HEK293T (cell line): ENCODE results near the gene MPLKIP.
"Not testable (repeated sequence)": the region's sequence is repeated elsewhere in the genome, so short reads cannot be mapped to it uniquely, and the experiment has no call there.

Experiments used
- CTCF ChIA-PET: fragments of 350-600 bp; formaldehyde crosslinking; extraction: SDS; loops from one replicate; lab custom pipeline; 2021; ENCODE audit warnings: antibody characterized with exemption, inconsistent platforms; lab: Yijun Ruan, JAX
- POLR2A ChIA-PET: fragments of 350-600 bp; formaldehyde crosslinking; extraction: SDS; loops from one replicate; lab custom pipeline; 2020; ENCODE audit warnings: antibody characterized with exemption, inconsistent platforms; lab: Yijun Ruan, JAX
- DNase-seq: peaks from one replicate; pipeline ENCODE4 v3.0.0; 2012; ENCODE audit warnings: mixed read lengths; ENCODE audit errors: extremely low spot score
- ARNT ChIP-seq: fragments of 450-650 bp; IDR thresholded peaks from 2 replicates; pipeline ENCODE4 v1.6.1; 2017; ENCODE audit warnings: mild to moderate bottlenecking
- BHLHE40 ChIP-seq: fragments of 450-650 bp; IDR thresholded peaks from 2 replicates; pipeline ENCODE4 v1.6.1; 2016; ENCODE audit warnings: mild to moderate bottlenecking, moderate library complexity, borderline replicate concordance
- CTBP1 ChIP-seq: fragments of 450-650 bp; IDR thresholded peaks from 2 replicates; pipeline ENCODE4 v1.6.1; 2016; ENCODE audit warnings: borderline replicate concordance
- ELF4 ChIP-seq: fragments of 450-650 bp; IDR thresholded peaks from 2 replicates; pipeline ENCODE4 v1.6.1; 2017; ENCODE audit warnings: antibody characterized with exemption
- FOXA1 ChIP-seq: fragments of 450-650 bp; IDR thresholded peaks from 2 replicates; pipeline ENCODE4 v1.6.1; 2016; ENCODE audit warnings: mild to moderate bottlenecking
- FOXK2 ChIP-seq: fragments of 450-650 bp; IDR thresholded peaks from 2 replicates; pipeline ENCODE4 v1.6.1; 2016; ENCODE audit warnings: mild to moderate bottlenecking
- FOXM1 ChIP-seq: fragments of 450-650 bp; IDR thresholded peaks from 2 replicates; pipeline ENCODE4 v1.6.1; 2017; ENCODE audit warnings: mild to moderate bottlenecking, borderline replicate concordance
- HDGF ChIP-seq: fragments of 450-650 bp; IDR thresholded peaks from 2 replicates; pipeline ENCODE4 v1.6.1; 2017; ENCODE audit warnings: antibody characterized with exemption, borderline replicate concordance
- L3MBTL2 ChIP-seq: fragments of 450-650 bp; conservative IDR thresholded peaks from 2 replicates; pipeline ENCODE4 v1.6.1; 2016; ENCODE audit warnings: mild to moderate bottlenecking
- LEF1 ChIP-seq: fragments of 450-650 bp; IDR thresholded peaks from 2 replicates; pipeline ENCODE4 v1.6.1; 2017; ENCODE audit warnings: mild to moderate bottlenecking, borderline replicate concordance
- NFRKB ChIP-seq: fragments of 450-650 bp; IDR thresholded peaks from 2 replicates; pipeline ENCODE4 v1.6.1; 2016; ENCODE audit warnings: mild to moderate bottlenecking, moderate library complexity
- SP1 ChIP-seq: fragments of 450-650 bp; IDR thresholded peaks from 2 replicates; pipeline ENCODE4 v1.6.1; 2017
- SUZ12 ChIP-seq: fragments of 450-650 bp; IDR thresholded peaks from 2 replicates; pipeline ENCODE4 v1.6.1; 2016; ENCODE audit warnings: mild to moderate bottlenecking
- TARDBP ChIP-seq: fragments of 450-650 bp; IDR thresholded peaks from 2 replicates; pipeline ENCODE4 v1.6.1; 2016
- ZNF384 ChIP-seq: fragments of 450-650 bp; IDR thresholded peaks from 2 replicates; pipeline ENCODE4 v1.6.1; 2016
- TF ChIP-seq, protein P1 (sequence below): fragments of 450-650 bp; IDR thresholded peaks from 2 replicates; pipeline ENCODE4 v1.6.1; 2016

Gene MPLKIP

DNA sequence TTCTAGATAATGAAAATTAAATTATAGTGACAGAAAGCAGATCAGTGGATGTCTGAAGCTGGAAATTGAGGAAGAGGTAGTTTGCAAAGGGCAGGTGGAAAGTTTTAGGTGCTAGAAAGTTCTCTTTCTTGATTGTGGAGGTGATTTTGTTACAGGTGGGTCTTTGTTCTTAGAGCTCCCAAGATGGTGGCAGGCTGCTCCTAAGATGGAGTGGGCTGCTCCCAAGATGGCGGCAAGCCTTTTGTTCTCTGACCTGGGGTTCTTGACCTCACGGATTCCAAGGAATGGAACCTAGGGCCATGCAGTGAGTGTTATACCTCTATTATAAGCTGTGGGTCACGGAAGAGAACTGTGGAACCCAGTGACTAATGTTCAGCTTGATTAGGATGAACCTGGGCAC lies 32.9 kb upstream of the MPLKIP start:
- ChIA-PET CTCF (no interaction called here), POLR2A (no interaction called here)
- no peak for TF ChIP-seq ELF4
- TF ChIP-seq TARDBP = no peak
- TF ChIP-seq ZNF384 = no peak
- no peak for TF ChIP-seq LEF1
- TF ChIP-seq ARNT = no peak
- TF ChIP-seq FOXM1 = no peak
- TF ChIP-seq BHLHE40 = no peak
- DNase-seq = no peak

DNA sequence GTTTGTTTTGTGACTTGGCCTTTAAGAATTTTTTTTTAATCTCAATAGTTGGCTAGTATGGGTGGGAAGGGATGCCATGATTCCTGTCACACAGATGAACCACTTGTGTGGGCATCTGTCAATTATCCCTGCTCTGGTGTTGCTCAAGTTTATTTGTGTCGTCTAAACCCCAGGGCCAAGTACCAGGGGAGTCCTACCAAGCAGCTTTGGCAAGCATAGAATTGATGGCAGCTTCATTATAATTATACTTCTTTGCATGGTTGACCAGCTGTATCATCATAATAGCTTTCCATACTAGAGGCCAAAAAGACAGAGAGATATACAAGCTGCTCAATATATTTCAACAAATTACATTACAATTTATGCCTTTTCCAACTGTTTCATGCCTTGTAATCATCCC lies 30.8 kb upstream of the MPLKIP start:
- ChIA-PET CTCF (no interaction called here), POLR2A (no interaction called here)
- TF ChIP-seq NFRKB (no peak), FOXK2 (no peak), TARDBP (no peak), HDGF (no peak), CTBP1 (no peak), SP1 (no peak), L3MBTL2 (no peak), SUZ12 (no peak), ELF4 (no peak), ZNF384 (no peak), LEF1 (no peak), FOXA1 (no peak)
- TF ChIP-seq, protein P1, sequence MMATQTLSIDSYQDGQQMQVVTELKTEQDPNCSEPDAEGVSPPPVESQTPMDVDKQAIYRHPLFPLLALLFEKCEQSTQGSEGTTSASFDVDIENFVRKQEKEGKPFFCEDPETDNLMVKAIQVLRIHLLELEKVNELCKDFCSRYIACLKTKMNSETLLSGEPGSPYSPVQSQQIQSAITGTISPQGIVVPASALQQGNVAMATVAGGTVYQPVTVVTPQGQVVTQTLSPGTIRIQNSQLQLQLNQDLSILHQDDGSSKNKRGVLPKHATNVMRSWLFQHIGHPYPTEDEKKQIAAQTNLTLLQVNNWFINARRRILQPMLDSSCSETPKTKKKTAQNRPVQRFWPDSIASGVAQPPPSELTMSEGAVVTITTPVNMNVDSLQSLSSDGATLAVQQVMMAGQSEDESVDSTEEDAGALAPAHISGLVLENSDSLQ = no peak
- no peak for DNase-seq

GRCh38 chr7:40162516-40162915 lies 28.1 kb upstream of the MPLKIP start:
- POLR2A ChIA-PET = no interaction called here
- TF ChIP-seq ZNF384 (no peak), SP1 (no peak), SUZ12 (no peak), FOXA1 (no peak), ARNT (no peak), NFRKB (no peak), LEF1 (no peak), CTBP1 (no peak), L3MBTL2 (no peak), FOXM1 (no peak), TARDBP (no peak), BHLHE40 (no peak), HDGF (no peak)
- TF ChIP-seq, protein P1 = no peak
- DNase-seq = no peak
- CTCF ChIA-PET = no interaction called here

DNA sequence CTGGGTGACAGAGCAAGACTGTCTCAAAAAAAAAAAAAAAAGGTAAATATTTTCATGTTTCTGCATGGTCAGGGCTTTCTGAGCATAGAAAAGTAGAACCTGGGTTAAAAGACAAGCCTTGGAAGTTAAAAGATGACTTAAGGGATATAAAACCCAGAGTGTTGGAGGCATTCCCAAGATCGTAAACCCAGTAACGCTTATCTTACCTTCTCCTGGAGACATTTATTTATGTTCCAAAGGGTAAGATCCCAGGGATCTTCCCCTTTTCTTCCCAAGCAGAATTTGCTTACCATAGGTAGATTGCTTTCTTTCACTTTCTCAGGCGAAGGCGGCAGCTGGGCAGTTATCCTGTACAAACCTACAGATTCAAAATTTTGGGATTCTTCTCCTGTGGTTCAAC lies 22.6 kb upstream of the MPLKIP start:
- DNase-seq = no peak

GRCh38 chr7:40151504-40151903 lies 17.1 kb upstream of the MPLKIP start:
- POLR2A ChIA-PET = interaction anchor here (1.8 kb wide), 1 partner anchor 17 kb away, joined by 6 read pairs; the partner anchor contains the start of genes MPLKIP and SUGCT
- no peak for DNase-seq
- no peak for TF ChIP-seq SUZ12
- TF ChIP-seq ARNT = no peak
- TF ChIP-seq NFRKB = no peak
- TF ChIP-seq CTBP1 = no peak
- CTCF ChIA-PET = no interaction called here

More for the DNA sequence above, 22.6 kb upstream of the MPLKIP start:
- POLR2A ChIA-PET = no interaction called here
- TF ChIP-seq ELF4 (no peak), CTBP1 (no peak), ZNF384 (no peak), NFRKB (no peak), FOXK2 (no peak), LEF1 (no peak), TARDBP (no peak), ARNT (no peak)
- CTCF ChIA-PET = no interaction called here

- DNase-seq = no peak
- CTCF ChIA-PET = no interaction called here
- no peak for TF ChIP-seq L3MBTL2
- no peak for TF ChIP-seq NFRKB
- TF ChIP-seq FOXK2 = no peak
- no peak for TF ChIP-seq TARDBP
- no peak for TF ChIP-seq ELF4
- TF ChIP-seq HDGF = no peak
- TF ChIP-seq SUZ12 = no peak
- no peak for TF ChIP-seq FOXA1
- no peak for TF ChIP-seq ZNF384
- no peak for TF ChIP-seq BHLHE40
- POLR2A ChIA-PET = no interaction called here
These were observed 14.2 kb upstream of the MPLKIP start for GRCh38 chr7:40148671-40149070.

DNA sequence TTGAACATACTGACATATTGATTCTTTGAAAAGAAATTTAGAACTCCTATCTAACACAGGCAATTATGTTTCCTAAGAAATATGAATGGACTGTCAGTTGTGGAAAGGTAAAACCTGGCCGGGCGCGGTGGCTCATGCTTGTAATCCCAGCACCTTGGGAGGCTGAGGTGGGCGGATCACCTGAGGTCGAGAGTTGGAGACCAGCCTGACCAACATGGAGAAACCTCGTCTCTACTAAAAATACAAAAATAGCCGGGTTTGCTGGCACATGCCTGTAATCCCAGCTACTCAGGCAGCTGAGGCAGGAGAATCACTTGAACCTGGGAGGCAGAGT lies 13.8 kb upstream of the MPLKIP start:
- CTCF ChIA-PET, DNase-seq, POLR2A ChIA-PET: not testable (repeated sequence)

DNA sequence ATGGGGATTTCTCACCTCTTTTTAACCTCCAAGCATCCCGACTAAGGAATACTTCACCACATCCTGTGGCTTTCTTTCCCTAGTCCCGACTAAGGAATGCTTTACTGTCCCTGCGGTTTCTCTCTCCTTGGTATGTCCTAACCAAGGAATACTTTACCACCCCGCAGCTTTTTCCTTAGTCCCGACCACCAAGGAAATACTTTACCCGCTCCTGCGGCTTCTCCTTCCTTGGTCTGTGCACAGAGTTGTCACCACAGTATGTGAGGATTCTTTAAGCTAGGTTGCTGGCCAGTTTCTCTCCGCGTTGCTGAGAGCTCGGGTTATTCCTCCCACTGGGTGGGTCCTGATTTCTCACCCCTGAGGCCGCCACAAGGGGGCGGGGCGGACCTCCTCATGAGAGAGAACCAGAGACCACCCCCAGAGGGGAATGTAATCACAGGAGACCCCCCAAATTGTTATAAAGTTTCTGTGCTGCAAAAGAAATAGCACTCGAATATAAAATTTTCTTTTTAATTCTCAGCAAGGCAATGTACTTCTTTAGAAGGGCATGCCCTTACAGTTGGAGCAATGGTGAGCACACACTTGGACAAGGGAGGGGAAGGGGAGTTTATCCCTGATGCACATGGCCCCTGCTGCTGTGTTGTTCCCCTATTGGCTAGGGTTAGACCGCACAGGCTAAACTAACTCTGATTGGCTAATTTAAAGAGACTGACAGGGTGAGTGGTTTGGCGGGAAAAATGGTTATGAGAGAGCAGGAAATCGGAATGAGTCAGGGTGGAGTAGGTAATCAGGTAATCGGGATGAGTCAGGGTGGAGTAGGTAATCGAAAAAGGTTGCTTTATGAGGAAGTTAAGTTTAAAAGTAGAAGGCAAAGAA lies 13.2 kb upstream of the MPLKIP start:
- TF ChIP-seq FOXK2 = no peak
- TF ChIP-seq NFRKB = no peak
- TF ChIP-seq TARDBP = no peak
- no peak for TF ChIP-seq HDGF
- TF ChIP-seq SP1 = no peak
- no peak for TF ChIP-seq ELF4
- TF ChIP-seq CTBP1 = no peak
- no peak for TF ChIP-seq L3MBTL2
- TF ChIP-seq, protein P1 = no peak
- TF ChIP-seq LEF1 = no peak
- no peak for TF ChIP-seq FOXA1
- TF ChIP-seq ZNF384 = no peak
- TF ChIP-seq ARNT = no peak
- POLR2A ChIA-PET = no interaction called here
- no peak for DNase-seq
- CTCF ChIA-PET = no interaction called here

DNA sequence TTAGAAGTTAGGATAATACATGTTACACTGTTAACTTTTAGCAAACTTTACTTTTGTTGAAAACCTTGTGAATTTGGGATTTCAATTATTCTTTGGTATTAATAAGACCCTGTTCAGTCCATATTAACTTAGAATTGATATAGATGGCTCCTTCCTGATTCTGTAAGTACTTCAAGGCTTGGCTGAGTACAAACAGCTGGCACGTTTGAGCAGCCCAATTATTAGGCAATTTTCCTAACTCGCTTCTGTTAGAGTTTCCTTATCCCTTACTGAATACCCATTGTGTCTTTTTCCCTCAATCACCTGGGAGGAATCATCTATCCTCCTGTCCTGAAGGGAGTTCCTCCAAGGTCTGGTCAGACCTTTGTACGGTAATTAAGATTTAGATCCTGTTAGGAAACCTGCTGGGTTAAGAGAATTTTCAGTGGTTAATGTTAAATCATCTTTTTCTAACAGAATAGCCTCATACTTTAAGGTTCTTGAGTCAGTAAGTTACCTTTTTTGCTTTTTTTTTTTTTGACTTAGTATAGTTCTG lies 11.2 kb upstream of the MPLKIP start:
- POLR2A ChIA-PET, CTCF ChIA-PET, DNase-seq: not testable (repeated sequence)

GRCh38 chr7:40141916-40142315 lies 7.5 kb upstream of the MPLKIP start:
- POLR2A ChIA-PET, DNase-seq, CTCF ChIA-PET: not testable (repeated sequence)

DNA sequence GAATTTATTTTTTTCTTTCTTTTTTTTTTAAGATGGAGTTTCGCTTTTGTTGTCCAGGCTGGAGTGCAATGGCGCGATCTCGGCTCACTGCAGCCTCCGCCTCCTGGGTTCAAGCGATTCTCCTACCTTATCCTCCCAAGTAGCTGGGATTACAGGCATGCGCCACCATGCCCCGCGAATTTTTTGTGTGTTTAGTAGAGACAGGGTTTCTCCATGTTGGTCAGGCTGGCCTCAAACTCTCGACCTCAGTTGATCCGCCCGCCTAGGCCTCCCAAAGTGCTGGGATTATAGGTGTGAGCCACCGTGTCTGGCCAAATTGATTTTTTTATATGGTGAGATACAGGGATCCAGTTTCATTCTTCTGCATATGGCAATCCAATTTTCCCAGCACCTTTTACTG lies 5.5 kb upstream of the MPLKIP start:
- DNase-seq, CTCF ChIA-PET: not testable (repeated sequence)

More for the DNA sequence above, 5.5 kb upstream of the MPLKIP start:
- POLR2A ChIA-PET = not testable (repeated sequence)
